HCT116 (cell line): ENCODE results near the gene SLC35F2.
A peak's percentile ranks its signal among the peaks of the same experiment; 100 is the strongest.

Experiments used
- YY1 ChIP-seq: IDR thresholded peaks from 2 replicates; pipeline ENCODE4 v1.6.1; 2011; ENCODE audit warnings: low read length, low read depth, moderate library complexity, mild to moderate bottlenecking; ENCODE audit not compliant: insufficient replicate concordance; ENCODE audit errors: extremely low read depth
- TF ChIP-seq, protein P1 (sequence below), 3 experiments: fragments of 200-600 bp in 1 of 3; sonication (generic) in 1 of 3; IDR thresholded peaks in 2 of 3; conservative IDR thresholded peaks in 1 of 3; 2 replicates each; pipeline ENCODE4 v1.5.1; 2012 to 2017; ENCODE audit warnings: low read depth in 2 of 3, low read length in 2 of 3, antibody characterized with exemption in 1 of 3, borderline replicate concordance in 1 of 3, control low read depth in 1 of 3, mild to moderate bottlenecking in 1 of 3, mixed read lengths in 1 of 3, mixed run types in 1 of 3, moderate library complexity in 1 of 3; ENCODE audit not compliant: insufficient read depth in 1 of 3

DNA sequence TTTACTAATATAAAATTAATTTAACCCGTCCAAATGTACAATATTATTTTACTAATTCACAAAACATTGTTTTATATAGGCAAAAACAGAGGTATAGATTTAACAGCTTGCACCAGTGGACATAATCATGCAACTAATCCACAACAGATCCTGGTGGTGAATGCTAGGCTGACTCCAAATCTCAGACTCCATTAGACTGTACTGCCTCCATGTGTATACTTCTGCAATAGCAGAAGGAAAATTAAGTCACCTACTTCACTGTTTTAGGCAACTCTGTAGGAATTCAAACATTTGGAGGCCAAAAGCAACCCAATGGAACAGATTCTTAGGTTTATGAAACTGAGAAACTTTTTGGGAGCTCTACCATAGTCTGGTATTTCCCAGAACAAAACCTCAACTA lies 39.7 kb upstream of the SLC35F2 start:
- TF ChIP-seq, protein P1, sequence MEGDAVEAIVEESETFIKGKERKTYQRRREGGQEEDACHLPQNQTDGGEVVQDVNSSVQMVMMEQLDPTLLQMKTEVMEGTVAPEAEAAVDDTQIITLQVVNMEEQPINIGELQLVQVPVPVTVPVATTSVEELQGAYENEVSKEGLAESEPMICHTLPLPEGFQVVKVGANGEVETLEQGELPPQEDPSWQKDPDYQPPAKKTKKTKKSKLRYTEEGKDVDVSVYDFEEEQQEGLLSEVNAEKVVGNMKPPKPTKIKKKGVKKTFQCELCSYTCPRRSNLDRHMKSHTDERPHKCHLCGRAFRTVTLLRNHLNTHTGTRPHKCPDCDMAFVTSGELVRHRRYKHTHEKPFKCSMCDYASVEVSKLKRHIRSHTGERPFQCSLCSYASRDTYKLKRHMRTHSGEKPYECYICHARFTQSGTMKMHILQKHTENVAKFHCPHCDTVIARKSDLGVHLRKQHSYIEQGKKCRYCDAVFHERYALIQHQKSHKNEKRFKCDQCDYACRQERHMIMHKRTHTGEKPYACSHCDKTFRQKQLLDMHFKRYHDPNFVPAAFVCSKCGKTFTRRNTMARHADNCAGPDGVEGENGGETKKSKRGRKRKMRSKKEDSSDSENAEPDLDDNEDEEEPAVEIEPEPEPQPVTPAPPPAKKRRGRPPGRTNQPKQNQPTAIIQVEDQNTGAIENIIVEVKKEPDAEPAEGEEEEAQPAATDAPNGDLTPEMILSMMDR (IDR thresholded peaks at IDR 0.05 in 2 of 3, conservative IDR thresholded peaks at IDR 0.05 in 1 of 3; ENCODE audit: borderline replicate concordance in 1 of 3, insufficient read depth in 1 of 3, low read depth in 2 of 3, low read length in 2 of 3) = peak; percentile 62 to 77 (median 71); a peak in 5 of 6 replicates
- TF ChIP-seq YY1 = no peak
